K562 (cell line): ENCODE data around the gene TMEM123. TPM values are rescaled to one million over a fixed set of nuclear protein-coding genes. Genes with fewer than 3 reads are reported as not detected.

ENCODE experiments used
- AFF4 ChIP-seq: sonication (generic); formaldehyde crosslinking; IDR thresholded peaks from 2 replicates; pipeline ENCODE4 v1.8.0; 2023; ENCODE audit warnings: mild to moderate bottlenecking, missing genetic modification reagents
- HNRNPLL ChIP-seq: fragments of 200-400 bp; formaldehyde crosslinking; IDR thresholded peaks from 2 replicates; pipeline ENCODE4 v1.6.1; 2017; ENCODE audit warnings: low read length, low read depth, mild to moderate bottlenecking; ENCODE audit not compliant: poor library complexity, severe bottlenecking
- KDM2B ChIP-seq: fragments of 250-450 bp; sonication (Bioruptor Pico); IDR thresholded peaks from 2 replicates; pipeline ENCODE4 v1.8.0; 2021; ENCODE audit warnings: mild to moderate bottlenecking, moderate library complexity
- MGA ChIP-seq: fragments of 450-650 bp; IDR thresholded peaks from 2 replicates; pipeline ENCODE4 v1.6.1; 2016; ENCODE audit warnings: mild to moderate bottlenecking, moderate library complexity
- PRPF4 ChIP-seq: fragments of 200-400 bp; formaldehyde crosslinking; IDR thresholded peaks from one replicate; pipeline ENCODE4 v1.6.1; 2017; ENCODE audit warnings: low read length, low read depth, mild to moderate bottlenecking; ENCODE audit not compliant: insufficient read depth, poor library complexity, severe bottlenecking
- WHSC1 ChIP-seq: IDR thresholded peaks from one replicate; pipeline ENCODE4 v1.6.1; 2012; ENCODE audit warnings: low read length, control low read depth, inconsistent platforms
- ZFX ChIP-seq: sonication (generic); formaldehyde crosslinking; IDR thresholded peaks from 2 replicates; pipeline ENCODE4 v1.8.0; 2022; ENCODE audit warnings: mild to moderate bottlenecking, missing genetic modification reagents, moderate library complexity
- ZNF175 ChIP-seq: fragments of 200-800 bp; sonication (Bioruptor generic); IDR thresholded peaks from 2 replicates; pipeline ENCODE4 v1.6.1; 2016; ENCODE audit warnings: low read depth, mild to moderate bottlenecking, missing genetic modification characterization, missing compliant biosample characterization
- ZNF232 ChIP-seq: sonication (generic); formaldehyde crosslinking; IDR thresholded peaks from 2 replicates; pipeline ENCODE4 v1.8.0; 2022; ENCODE audit warnings: mild to moderate bottlenecking, missing genetic modification reagents
- ZNF584 ChIP-seq: fragments of 200-800 bp; sonication (Bioruptor generic); IDR thresholded peaks from 2 replicates; pipeline ENCODE4 v1.6.1; 2016; ENCODE audit warnings: low read depth, mild to moderate bottlenecking, missing genetic modification characterization, missing compliant biosample characterization
- ZNF778 ChIP-seq: fragments of 450-650 bp; formaldehyde crosslinking; IDR thresholded peaks from 2 replicates; pipeline ENCODE4 v1.4.0; 2020; ENCODE audit warnings: mild to moderate bottlenecking, moderate library complexity
- polyA plus RNA-seq, 8 experiments: library from polyadenylated mRNA; depleted of rRNA in 4 of 8; stranded (reverse) in 5 of 8; unstranded in 3 of 8; fragments of >200 nt; fragmentation: Nextera tagmentation in 2 of 8; fragmentation: Illumina TruSeq in 1 of 8; extraction: Ambion mirVana in 2 of 8; extraction: Trizol in 1 of 8; gene quantifications; 2 replicates each; pipeline versions ENCODE4 v1.2.1 to v1.2.3, GENCODE V29; 2011 to 2014; ENCODE audit warnings: inconsistent platforms in 1 of 8, missing spikeins in 1 of 8
- total RNA-seq, 7 experiments: library from RNA; depleted of rRNA in 6 of 7; stranded (reverse); fragments of >200 nt in 6 of 7; fragmentation: Illumina TruSeq in 2 of 7; extraction: Trizol in 2 of 7; gene quantifications; 2 replicates each; pipeline versions ENCODE4 v1.2.1 to v1.2.3, GENCODE V29; 2011 to 2021; ENCODE audit warnings: low replicate concordance in 1 of 7

TMEM123 gene
- total and polyA plus RNA-seq, 9 of the 15 experiments (the other 6 are each of a cell fraction or from before 2014, with no cell fraction given) = 19.8 to 344 (median 82.4) TPM

GRCh38 chr11:102452461-102453301, at the start of gene TMEM123 (continued):
- TF ChIP-seq PRPF4 (peak; percentile 41), HNRNPLL (peak; percentile 89), ZFX (CRISPR knock-in tag) (peak; percentile 68), ZNF175 (CRISPR knock-in tag) (no peak), MGA (peak; percentile 66), AFF4 (CRISPR knock-in tag) (peak; percentile 88; the same call in 1 of the 2 replicates), ZNF584 (CRISPR knock-in tag) (no peak), ZNF232 (CRISPR knock-in tag) (peak; percentile 25; the same call in 1 of the 2 replicates), KDM2B (CRISPR knock-in tag) (peak; percentile 65; the same call in 1 of the 2 replicates), ZNF778 (CRISPR knock-in tag) (no peak), WHSC1 (no peak)
